ENCODE results near the gene CSNK1E. TPM values are rescaled to one million over a fixed set of nuclear protein-coding genes. Genes with fewer than 3 reads are reported as not detected.
"Not testable (repeated sequence)": the region's sequence is repeated elsewhere in the genome, so short reads cannot be mapped to it uniquely, and the experiment has no call there.

Gene CSNK1E
- total RNA-seq, result 155 and 160 TPM in 2 replicates

DNA sequence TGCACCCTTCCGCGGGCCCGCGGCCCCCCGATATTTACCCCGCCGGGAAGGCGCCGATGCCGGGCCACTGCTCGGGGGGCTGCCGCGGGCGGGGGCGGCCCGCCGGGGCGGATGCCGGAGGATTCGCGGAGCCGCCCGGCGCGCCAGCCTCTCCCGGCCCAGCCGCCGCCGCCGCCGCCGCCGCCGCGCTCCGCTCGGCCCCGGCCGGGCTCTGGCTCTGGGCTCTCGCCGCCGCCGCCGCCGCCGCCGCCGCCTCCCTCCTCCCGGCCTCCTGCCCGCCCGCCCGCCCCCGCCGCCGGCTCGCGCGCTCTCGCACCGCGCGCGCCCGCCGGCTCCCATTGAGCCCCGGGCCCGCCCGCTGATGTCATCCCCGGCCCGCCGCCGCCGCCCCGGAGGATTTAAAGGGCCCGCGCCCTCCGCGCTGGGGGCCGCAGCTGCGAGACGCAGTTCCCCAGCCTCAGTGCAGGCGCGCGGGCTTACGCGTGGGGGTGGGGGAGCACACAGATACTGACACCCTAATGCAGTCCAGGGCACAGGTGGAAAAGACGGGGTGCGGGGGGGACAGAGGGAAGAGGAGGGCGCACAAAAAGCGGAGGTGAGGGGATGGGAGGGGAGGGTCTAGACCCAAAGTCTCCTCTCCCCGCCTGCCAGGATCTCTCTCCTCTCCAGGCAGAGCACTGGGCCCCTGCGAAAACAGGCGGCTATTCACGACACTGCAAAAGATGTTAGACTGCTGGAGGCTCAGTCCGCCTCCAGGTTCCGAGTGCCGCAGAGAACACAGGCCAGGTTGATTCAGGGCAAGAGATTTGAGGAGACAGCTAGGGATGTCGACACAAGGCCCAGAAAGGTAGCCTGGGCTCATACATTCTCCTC, at the start of gene CSNK1E:
Gene CSNK1E (minus strand): TSS at position 312 of the 873 bp plus-strand sequence. CDS start 3,276 bp downstream, outside the sequence.
- peak; percentile 68 for DNase-seq (ENCODE audit: low spot score)
- Mint-ChIP-seq H3K9me3 (no peaks in the 10 kb centered on the region), H3K36me3 (ENCODE audit: low read depth) (peaks cover 12% of the 10 kb centered on the region), H3K4me3 (ENCODE audit: low read depth) (peak within 1 kb of the TSS; percentile 89), H3K27me3 (ENCODE audit: low read depth) (no peaks in the 10 kb centered on the region), H3K4me1 (ENCODE audit: low read depth) (peaks cover 31% of the 10 kb centered on the region), H3K27ac (peak within 1 kb of the TSS; percentile 91)
- intact Hi-C loops (cut with micrococcal nuclease), result loop anchor here (5.0 kb wide), 3 partner anchors 45 to 135 kb away; partner anchors contain the start of genes MAFF, PLA2G6 and TMEM184B

DNA sequence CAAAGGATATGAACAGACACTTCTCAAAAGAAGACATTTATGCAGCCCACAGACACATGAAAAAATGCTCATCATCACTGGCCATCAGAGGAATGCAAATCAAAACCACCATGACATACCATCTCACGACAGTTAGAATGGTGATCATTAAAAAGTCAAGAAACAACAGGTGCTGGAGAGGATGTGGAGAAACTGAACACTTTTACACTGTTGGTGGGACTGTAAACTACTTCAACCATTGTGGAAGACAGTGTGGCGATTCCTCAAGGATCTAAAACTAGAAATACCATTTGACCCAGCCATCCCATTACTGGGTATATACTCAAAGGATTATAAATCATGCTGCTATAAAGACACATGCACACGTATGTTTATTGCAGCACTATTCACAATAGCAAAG, 48.6 kb upstream of the CSNK1E start:
- H3K27me3 Mint-ChIP-seq (ENCODE audit: low read depth); H3K27ac Mint-ChIP-seq; H3K9me3 Mint-ChIP-seq; H3K4me3 Mint-ChIP-seq (ENCODE audit: low read depth); DNase-seq (ENCODE audit: low spot score); H3K4me1 Mint-ChIP-seq (ENCODE audit: low read depth); intact Hi-C loops (cut with micrococcal nuclease): not testable (repeated sequence)
- peaks cover 35% of the 10 kb centered on the region for H3K36me3 Mint-ChIP-seq (ENCODE audit: low read depth)

DNA sequence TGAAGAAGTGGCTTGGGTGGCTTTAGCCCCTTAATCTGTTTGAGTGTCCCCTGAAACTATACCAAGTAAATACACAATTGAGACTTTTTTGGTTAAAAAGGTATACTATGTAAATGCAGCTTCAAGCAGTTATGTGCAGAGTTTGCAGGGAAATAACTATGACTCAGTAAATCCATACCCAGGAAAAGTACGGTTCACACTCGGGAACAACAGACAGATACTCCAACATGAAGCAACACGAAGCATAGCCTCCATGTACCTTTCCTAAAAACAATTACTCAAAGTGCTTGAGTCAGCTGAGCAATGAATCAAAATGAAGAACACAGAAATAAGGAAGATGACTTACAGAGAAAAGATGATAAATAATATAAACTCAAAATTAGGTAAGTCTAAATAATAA, 47.9 kb upstream of the CSNK1E start:
- H3K27ac Mint-ChIP-seq; intact Hi-C loops (cut with micrococcal nuclease): not testable (repeated sequence)

DNA sequence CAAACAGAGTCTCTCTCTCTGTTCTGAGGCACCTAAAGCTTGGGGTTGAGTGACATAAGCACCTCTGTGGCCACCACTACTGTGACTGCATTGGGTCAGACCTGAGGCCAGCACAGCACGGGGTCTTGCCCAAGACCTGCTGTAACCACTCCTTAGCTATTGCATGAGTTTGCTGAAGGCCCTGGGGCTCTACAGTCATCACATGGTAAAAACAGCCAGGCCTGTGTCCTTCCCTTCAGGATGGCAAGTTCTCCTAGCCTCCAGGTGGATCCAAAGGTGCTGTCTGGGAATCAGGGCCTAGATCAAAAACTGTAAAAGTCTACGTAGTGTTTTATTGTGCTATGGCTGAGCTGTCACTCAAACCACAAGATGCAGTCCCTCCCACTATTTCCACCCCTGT, 43.3 kb upstream of the CSNK1E start:
- H3K4me3 Mint-ChIP-seq (ENCODE audit: low read depth); H3K9me3 Mint-ChIP-seq; DNase-seq (ENCODE audit: low spot score); H3K4me1 Mint-ChIP-seq (ENCODE audit: low read depth); H3K27ac Mint-ChIP-seq; intact Hi-C loops (cut with micrococcal nuclease); H3K27me3 Mint-ChIP-seq (ENCODE audit: low read depth): not testable (repeated sequence)
- H3K36me3 Mint-ChIP-seq (ENCODE audit: low read depth), result peaks cover 30% of the 10 kb centered on the region

More for the DNA sequence above, 47.9 kb upstream of the CSNK1E start:
- H3K9me3 Mint-ChIP-seq; H3K27me3 Mint-ChIP-seq (ENCODE audit: low read depth); H3K4me3 Mint-ChIP-seq (ENCODE audit: low read depth); DNase-seq (ENCODE audit: low spot score); H3K4me1 Mint-ChIP-seq (ENCODE audit: low read depth): not testable (repeated sequence)
- H3K36me3 Mint-ChIP-seq (ENCODE audit: low read depth), result peaks cover 35% of the 10 kb centered on the region

DNA sequence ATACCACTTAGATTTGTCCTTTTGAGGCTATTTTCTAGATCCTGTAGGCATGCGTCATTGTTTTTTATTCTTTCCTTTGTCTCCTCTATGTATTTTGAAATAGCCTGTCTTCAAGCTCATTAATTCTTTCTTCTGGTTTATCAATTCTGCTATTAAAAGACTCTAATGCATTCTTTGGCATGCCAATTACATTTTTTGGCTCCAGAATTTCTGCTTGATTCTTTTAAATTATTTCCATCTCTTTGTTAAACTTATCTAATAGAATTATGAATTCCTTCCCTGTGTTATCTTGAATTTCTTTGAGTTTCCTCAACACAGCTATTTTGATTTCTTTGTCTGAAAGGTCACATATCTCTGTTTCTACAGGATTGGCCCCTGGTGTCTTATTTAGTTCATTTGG, 42.6 kb upstream of the CSNK1E start:
- not testable (repeated sequence) for DNase-seq (ENCODE audit: low spot score); H3K4me3 Mint-ChIP-seq (ENCODE audit: low read depth); H3K27me3 Mint-ChIP-seq (ENCODE audit: low read depth); H3K27ac Mint-ChIP-seq; H3K9me3 Mint-ChIP-seq; H3K4me1 Mint-ChIP-seq (ENCODE audit: low read depth)
- H3K36me3 Mint-ChIP-seq (ENCODE audit: low read depth), result peaks cover 26% of the 10 kb centered on the region
- intact Hi-C loops (cut with micrococcal nuclease), result loop anchor here (10.0 kb wide), 1 partner anchor 255 kb away; no protein-coding TSS in a partner anchor

DNA sequence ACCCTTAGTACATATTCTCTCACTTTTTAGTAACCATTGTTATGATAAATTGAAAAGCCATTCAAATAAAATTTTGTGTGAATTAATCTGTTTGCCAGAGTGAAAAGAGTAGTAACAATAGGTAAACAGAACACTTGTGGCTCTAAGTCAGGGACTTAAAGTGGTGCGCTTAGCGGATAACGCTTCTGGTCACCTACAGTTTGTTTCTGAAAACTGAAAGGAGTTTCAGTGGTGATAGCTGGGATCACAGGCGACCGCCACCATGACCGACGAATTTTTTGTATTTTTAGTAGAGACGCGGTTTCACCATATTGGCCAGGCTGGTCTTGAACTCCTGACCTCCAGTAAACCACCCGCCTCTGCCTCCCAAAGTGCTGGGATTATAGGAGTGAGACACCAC, 40.7 kb upstream of the CSNK1E start:
- not testable (repeated sequence) for H3K4me1 Mint-ChIP-seq (ENCODE audit: low read depth); DNase-seq (ENCODE audit: low spot score); H3K4me3 Mint-ChIP-seq (ENCODE audit: low read depth); H3K27me3 Mint-ChIP-seq (ENCODE audit: low read depth); H3K9me3 Mint-ChIP-seq; H3K27ac Mint-ChIP-seq
- H3K36me3 Mint-ChIP-seq (ENCODE audit: low read depth), result peaks cover 17% of the 10 kb centered on the region
- intact Hi-C loops (cut with micrococcal nuclease), result loop anchor here (10.0 kb wide), 1 partner anchor 253 kb away; no protein-coding TSS in a partner anchor

DNA sequence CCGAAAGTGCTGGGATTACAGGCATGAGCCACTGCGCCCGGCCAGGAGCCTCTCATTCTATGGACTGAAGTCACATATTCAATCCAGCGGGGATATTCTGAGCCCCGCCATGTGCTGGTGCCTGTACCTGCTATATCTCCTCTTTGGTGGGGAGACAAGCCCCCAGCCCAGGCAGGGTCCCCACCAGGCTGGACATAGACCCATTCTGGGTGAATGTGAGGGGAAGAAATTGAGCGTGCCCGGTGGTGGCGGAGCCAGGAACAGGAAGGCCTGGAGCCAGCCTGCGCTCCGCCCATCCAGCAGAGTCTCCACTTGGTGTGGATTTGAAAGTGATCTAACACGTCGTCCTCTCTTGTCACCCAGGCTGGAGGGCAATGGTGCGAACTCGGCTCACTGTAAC, 38.0 kb upstream of the CSNK1E start:
- H3K4me1 Mint-ChIP-seq (ENCODE audit: low read depth), result no peaks in the 10 kb centered on the region
- intact Hi-C loops (cut with micrococcal nuclease), result loop anchor here (10.0 kb wide), 1 partner anchor 250 kb away; no protein-coding TSS in a partner anchor
- H3K27ac Mint-ChIP-seq, result no peak overlapping the region
- peak; percentile 6 for DNase-seq (ENCODE audit: low spot score)
- H3K4me3 Mint-ChIP-seq (ENCODE audit: low read depth), result no peak overlapping the region
- H3K36me3 Mint-ChIP-seq (ENCODE audit: low read depth), result peaks cover 17% of the 10 kb centered on the region
- no peaks in the 10 kb centered on the region for H3K9me3 Mint-ChIP-seq
- H3K27me3 Mint-ChIP-seq (ENCODE audit: low read depth), result no peaks in the 10 kb centered on the region

DNA sequence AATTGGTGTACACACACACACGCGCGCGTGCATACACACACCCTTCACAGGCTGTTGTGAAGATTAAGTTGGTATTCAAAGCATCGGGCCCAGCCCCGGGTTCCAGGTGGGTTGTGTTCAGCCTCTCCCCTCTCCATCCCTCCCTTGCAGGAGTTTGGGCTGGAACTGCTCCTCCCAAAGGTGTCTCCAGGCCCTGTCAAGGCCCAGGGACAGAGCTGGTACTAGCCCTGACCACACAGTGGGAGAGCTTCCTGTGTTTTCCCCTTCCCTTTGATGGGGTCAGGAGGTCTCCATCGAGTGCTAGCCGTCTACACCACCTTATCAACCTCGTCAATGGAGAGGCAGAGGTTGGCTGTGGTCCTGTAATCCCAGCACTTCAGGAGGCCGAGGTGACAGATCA, 36.5 kb upstream of the CSNK1E start:
- H3K9me3 Mint-ChIP-seq, result no peaks in the 10 kb centered on the region
- no peaks in the 10 kb centered on the region for H3K27me3 Mint-ChIP-seq (ENCODE audit: low read depth)
- peaks cover 7% of the 10 kb centered on the region for H3K36me3 Mint-ChIP-seq (ENCODE audit: low read depth)
- no peak overlapping the region for H3K4me3 Mint-ChIP-seq (ENCODE audit: low read depth)
- H3K4me1 Mint-ChIP-seq (ENCODE audit: low read depth), result no peaks in the 10 kb centered on the region
- intact Hi-C loops (cut with micrococcal nuclease), result loop anchor here (5.0 to 10.0 kb wide), 3 partner anchors 91 to 301 kb away; no protein-coding TSS in a partner anchor
- H3K27ac Mint-ChIP-seq, result no peak overlapping the region
- peak; percentile 7 for DNase-seq (ENCODE audit: low spot score)

DNA sequence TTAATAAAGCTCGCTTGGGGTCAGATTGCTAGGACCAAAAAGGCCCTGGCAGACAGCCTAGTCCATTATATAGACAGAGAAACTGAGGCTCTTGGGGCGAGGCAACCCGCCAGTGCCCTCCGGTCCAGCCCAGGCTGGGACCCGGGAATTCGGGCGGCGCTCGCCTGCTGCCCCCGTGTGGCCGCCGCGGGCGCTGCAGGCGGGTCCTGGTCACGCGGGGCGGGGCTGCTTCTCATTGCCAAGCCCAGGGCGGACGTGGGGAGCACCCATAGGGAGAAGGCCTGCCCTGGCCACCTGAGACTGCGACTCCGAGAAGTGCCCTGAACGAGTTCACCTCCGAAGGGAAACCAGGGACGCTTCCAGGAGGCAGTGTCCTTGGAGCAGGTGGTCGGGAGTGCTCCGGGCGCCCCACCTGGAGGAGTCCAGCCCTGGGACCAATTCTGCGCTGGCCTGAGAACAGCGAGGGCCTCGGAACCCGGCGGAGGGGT, 36.0 kb upstream of the CSNK1E start:
- H3K27ac Mint-ChIP-seq, result no peak overlapping the region
- peak; percentile 59 for DNase-seq (ENCODE audit: low spot score)
- no peak overlapping the region for H3K4me3 Mint-ChIP-seq (ENCODE audit: low read depth)
- H3K9me3 Mint-ChIP-seq, result no peaks in the 10 kb centered on the region
- H3K27me3 Mint-ChIP-seq (ENCODE audit: low read depth), result no peaks in the 10 kb centered on the region
- intact Hi-C loops (cut with micrococcal nuclease), result loop anchor here (5.0 to 10.0 kb wide), 3 partner anchors 91 to 301 kb away; no protein-coding TSS in a partner anchor
- peaks cover 5% of the 10 kb centered on the region for H3K36me3 Mint-ChIP-seq (ENCODE audit: low read depth)
- H3K4me1 Mint-ChIP-seq (ENCODE audit: low read depth), result no peaks in the 10 kb centered on the region

DNA sequence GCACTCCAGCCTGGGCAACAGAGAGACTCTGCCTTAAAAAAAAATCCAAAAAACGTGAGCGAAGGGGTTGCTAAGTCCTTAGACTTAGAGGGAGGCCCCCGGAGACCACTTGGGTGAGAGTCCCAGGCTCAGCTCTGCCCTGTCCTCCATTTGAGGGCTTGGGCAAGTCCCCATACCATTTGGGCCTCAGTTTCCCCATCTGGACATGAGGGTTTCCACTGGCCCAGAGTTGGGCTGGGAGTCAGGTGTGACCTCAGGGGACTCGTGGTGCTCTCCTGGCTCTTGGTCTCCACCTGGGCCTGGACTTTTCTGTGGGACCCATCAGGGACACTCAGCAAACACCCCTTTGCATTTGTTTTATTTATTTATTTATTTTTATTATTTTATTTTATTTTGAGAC, 35.2 kb upstream of the CSNK1E start:
- H3K4me3 Mint-ChIP-seq (ENCODE audit: low read depth), result no peak overlapping the region
- no peak overlapping the region for H3K27ac Mint-ChIP-seq
- no peaks in the 10 kb centered on the region for H3K27me3 Mint-ChIP-seq (ENCODE audit: low read depth)
- intact Hi-C loops (cut with micrococcal nuclease), result loop anchor here (5.0 to 10.0 kb wide), 3 partner anchors 90 to 300 kb away; no protein-coding TSS in a partner anchor
- H3K4me1 Mint-ChIP-seq (ENCODE audit: low read depth), result no peaks in the 10 kb centered on the region
- DNase-seq (ENCODE audit: low spot score), result no peak
- peaks cover 5% of the 10 kb centered on the region for H3K36me3 Mint-ChIP-seq (ENCODE audit: low read depth)
- no peaks in the 10 kb centered on the region for H3K9me3 Mint-ChIP-seq

DNA sequence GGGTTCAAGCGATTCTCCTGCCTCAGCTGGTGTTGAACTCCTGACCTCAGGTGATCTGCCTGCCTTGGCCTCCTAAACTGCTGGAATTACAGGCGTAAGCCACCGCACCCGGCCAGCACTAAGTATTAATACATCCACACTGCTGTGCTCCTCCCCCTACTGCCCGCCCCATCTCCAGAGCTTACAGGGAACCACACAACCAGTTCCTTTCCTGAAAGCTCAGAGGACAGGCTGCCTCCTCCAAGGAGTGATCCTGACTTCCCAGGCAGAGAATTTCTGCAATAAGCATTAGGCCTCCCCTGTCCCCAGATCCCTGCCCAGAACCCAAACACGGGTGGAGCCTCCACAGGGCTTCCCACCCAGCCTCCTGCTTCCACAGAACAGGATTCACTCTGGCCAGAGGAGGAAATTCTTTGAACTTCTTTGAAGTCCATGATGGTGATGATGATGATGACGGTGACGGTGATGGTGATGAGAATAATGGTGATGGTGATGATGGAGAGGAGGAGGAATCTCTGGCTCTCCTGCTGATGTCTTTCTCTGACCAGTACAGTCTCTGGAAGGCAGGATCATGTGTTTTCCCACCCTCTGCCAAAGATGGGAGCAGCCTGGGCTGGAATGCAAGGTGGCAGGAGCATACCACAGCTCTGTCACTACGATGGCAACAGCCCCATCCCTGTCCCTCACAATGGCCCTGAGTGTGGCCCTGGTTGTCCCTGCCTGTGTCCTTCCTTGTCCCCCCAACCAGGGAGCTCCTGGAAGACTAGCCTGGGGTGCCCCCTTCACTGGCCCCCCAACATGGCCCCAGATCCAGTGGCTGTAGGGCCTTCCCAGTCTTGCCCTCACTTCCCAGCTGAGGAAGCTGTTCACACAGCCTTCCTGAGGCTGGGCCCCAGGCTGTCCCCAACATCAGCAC, 33.5 kb upstream of the CSNK1E start:
- intact Hi-C loops (cut with micrococcal nuclease), result loop anchor here (5.0 to 10.0 kb wide), 3 partner anchors 88 to 298 kb away; no protein-coding TSS in a partner anchor
- DNase-seq (ENCODE audit: low spot score), result peak; percentile 4
- Mint-ChIP-seq H3K27me3 (ENCODE audit: low read depth) (no peaks in the 10 kb centered on the region), H3K36me3 (ENCODE audit: low read depth) (peaks cover 3% of the 10 kb centered on the region), H3K4me1 (ENCODE audit: low read depth) (no peaks in the 10 kb centered on the region), H3K4me3 (ENCODE audit: low read depth) (no peak overlapping the region), H3K9me3 (no peaks in the 10 kb centered on the region), H3K27ac (no peak overlapping the region)

DNA sequence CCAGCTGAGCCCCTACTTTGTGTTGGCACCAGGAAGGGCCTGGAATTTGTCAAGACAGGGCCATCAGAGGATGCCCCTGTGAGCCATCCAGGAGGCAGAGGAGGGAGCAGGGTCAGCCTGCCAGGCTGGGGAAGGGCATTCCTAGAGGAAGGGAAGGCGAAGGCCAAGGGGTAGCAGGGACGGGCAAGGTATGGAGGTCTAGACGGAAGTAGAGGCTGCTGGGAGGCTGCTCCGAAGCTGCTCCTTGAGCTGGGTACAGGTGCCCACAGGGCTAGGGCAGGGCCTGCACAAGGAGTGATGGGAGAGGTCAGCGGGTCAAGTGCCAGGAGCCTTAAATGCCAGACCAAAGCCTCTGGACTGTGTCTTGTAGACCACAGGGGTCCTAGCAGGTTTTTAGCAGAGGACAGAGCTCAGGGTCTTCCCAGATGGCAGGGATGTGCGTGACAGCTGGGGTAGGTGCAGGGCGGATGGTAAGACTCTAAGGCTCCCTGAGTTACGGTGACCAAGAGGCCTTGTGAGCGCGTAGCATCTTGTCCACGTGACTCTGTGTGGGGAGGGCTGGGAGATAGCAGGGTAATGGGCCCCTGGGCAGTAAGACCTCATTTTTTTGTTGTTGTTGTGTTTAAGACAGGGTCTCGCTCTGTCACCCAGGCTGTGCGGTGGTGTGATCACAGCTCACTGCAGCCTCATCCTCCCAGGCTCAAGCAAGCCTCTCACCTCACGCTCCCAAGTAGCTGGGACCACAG, 31.7 kb upstream of the CSNK1E start:
- Mint-ChIP-seq H3K9me3 (no peaks in the 10 kb centered on the region), H3K4me1 (ENCODE audit: low read depth) (no peaks in the 10 kb centered on the region), H3K27me3 (ENCODE audit: low read depth) (no peaks in the 10 kb centered on the region), H3K27ac (no peak overlapping the region), H3K4me3 (ENCODE audit: low read depth) (no peak overlapping the region), H3K36me3 (ENCODE audit: low read depth) (no peaks in the 10 kb centered on the region)
- peak; percentile 6 for DNase-seq (ENCODE audit: low spot score)
- intact Hi-C loops (cut with micrococcal nuclease), result no loop called here
